Umbilical cord (tissue), 2 donors: ENCODE results near the gene NLK. TPM values are rescaled to one million over a fixed set of nuclear protein-coding genes. Genes with fewer than 3 reads are reported as not detected.
A peak's percentile ranks its signal among the peaks of the same experiment; 100 is the strongest.

Experiments
- DNase-seq: peaks from one replicate; pipeline ENCODE4 v3.0.0-alpha.2; 2015; ENCODE audit warnings: low spot score
- total RNA-seq: library from RNA; depleted of rRNA; stranded (reverse); fragments of >200 nt; gene quantifications from one replicate; pipeline ENCODE4 v1.2.3, GENCODE V29; 2014; ENCODE audit warnings: low replicate concordance; ENCODE audit not compliant: insufficient read depth

The NLK gene
- total RNA-seq, 1 donor from 2014 or later: 20.9 TPM

GRCh38 chr17:28112181-28112580, 69.7 kb downstream of the NLK start:
- no peak for DNase-seq

DNA sequence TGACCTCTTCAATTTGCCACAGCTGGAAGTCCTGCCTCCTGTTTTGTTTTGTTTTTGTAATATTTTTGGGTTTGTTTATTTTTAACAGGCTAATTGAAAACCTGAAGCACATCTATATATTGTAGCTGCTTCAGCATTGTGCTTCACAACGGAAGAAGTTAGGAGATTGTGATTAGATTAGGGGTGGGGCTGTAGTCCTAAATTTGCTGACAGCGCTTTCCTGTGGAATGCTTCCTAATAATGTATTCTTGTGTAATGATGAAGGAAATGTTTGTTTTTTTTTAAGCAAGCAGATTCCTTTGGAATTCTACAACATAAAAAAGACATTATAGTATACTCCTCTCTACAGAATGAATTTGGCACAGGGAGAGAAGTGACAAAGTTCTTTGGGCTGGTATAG, 70.1 kb downstream of the NLK start:
- DNase-seq: no peak

- DNase-seq: no peak
Measured at GRCh38 chr17:28113269-28113668, 70.8 kb downstream of the NLK start.

DNA sequence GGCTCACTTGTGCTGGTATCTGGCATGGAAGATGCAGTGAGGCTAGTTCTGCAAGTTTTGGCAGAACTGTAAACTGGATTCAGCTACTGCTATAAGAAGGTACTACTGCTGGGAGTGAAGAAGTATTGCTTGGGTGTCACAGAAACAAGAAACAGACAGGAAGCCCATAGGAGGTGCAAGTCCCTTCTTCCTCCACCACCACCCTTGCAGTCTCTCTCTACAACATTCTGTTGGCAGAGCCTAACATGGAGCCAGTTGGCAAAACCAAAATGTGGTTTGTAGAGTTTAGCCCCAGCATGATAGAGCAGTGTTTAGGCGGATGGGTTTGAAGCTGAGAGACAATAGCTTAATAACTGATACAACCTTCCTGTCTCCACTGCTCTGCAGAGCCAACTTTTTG, 72.6 kb downstream of the NLK start:
- DNase-seq: no peak

- DNase-seq: no peak
Measured at GRCh38 chr17:28117304-28117703, 74.8 kb downstream of the NLK start.

DNA sequence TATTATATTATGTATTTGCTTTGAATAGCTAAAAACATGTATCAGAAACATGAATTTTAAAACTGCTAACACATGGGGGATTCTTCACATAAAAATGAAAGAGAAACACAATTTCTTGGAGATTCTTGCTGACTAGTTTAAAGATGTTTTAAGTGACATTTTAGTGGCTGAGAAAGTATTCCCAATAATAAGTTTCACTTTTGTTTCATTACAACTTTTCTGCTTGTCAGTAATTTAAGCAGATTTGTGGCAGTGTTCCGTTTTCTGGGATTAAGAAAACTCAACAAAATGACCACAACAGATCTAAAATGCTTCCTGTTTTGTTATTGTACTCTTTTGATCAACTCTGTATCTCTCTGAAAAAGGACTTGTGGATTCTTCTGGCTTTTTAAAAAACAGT, 75.9 kb downstream of the NLK start:
- DNase-seq: no peak

DNA sequence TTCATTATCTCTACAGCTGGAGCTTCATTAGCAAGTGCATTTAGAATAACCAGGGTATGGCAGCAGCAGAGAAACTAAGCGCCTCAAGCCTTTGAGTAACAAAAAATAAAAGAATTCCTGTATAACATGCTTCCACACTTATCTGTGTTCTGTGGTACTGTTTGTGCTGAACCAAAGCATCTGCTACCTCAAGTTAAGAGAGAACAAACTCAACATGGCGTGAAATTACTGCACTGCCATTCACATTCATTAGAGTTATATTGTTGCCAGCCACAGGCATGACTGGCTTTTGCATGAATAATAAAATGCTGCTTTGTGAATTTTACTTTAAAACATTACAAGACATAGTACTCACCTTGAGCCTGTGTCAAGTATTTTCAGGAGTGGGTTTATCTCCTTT, 76.6 kb downstream of the NLK start:
- DNase-seq: no peak

GRCh38 chr17:28119560-28119959, 77.1 kb downstream of the NLK start:
- no peak for DNase-seq

GRCh38 chr17:28120766-28121165, 78.3 kb downstream of the NLK start:
- DNase-seq: no peak

- no peak for DNase-seq
Measured at GRCh38 chr17:28124962-28125361, 82.5 kb downstream of the NLK start.

GRCh38 chr17:28125526-28126378, 83.3 kb downstream of the NLK start:
- DNase-seq: no peak

DNA sequence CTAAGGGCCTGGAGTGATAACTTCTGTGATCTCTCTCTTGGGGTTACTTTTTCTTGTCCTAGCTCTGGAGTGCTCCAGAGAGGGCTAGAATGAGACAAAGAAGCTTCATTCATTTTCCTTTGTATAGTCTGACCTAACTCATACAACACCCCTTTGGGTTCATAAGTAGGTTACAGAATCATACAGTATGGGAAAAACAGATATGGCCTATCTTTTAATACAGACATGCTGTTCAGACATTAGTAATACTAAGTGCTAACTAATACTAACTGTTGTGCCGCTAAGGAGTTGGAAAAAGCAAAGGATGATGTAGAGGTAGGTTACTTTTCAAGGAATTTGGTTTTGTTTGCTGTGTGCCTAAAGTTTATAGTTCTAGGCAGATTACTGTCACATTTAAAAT, 84.7 kb downstream of the NLK start:
- DNase-seq: no peak

GRCh38 chr17:28128779-28129178, 86.3 kb downstream of the NLK start:
- DNase-seq: no peak

DNA sequence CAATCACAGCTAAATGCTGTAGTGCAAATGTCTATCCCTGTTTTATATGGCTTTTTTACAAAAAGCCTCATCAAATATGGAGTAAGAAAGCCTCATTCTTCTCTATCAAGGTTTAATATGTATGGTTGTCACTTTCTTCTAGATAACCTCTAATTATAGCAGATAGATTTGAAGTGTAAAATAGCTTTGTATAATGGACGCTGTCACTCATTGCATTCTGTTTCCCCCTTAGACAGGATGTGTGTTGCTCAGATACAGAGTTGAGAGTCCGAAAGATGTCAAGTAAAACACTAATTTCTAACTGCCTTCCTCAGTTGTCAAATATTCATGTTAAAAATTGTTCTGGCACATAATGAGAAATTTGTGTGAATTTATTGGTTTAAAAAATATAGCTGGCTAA, 88.0 kb downstream of the NLK start:
- no peak for DNase-seq

GRCh38 chr17:28131599-28131998, 89.1 kb downstream of the NLK start:
- peak; percentile 47 for DNase-seq

GRCh38 chr17:28133562-28133970, 91.1 kb downstream of the NLK start:
- peak; percentile 13 for DNase-seq

GRCh38 chr17:28136923-28137322, 94.4 kb downstream of the NLK start:
- no peak for DNase-seq

- no peak for DNase-seq
Measured at GRCh38 chr17:28139822-28140221, 97.3 kb downstream of the NLK start.

GRCh38 chr17:28141313-28141712, 98.8 kb downstream of the NLK start:
- DNase-seq: no peak

- no peak for DNase-seq
Measured at GRCh38 chr17:28141773-28142172, 99.3 kb downstream of the NLK start.

DNA sequence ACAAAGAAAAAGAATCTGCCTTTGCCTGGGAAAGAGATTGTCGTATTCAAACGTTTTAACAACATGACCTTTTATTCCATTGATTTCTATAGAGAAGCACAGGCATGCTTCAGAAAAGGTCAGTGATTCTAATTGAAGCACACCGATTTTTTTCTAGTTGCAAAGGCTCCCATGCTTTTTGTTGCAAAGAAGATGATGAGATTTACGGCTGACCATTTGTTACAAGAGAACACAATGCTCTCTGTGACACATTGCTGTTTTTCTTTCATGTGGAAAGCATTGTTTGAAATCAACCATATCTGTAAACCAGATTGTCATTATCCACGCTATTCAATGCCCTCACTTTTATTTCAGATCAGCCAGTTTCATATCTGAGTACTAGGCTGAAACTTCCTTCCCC, 99.8 kb downstream of the NLK start:
- DNase-seq: no peak

DNA sequence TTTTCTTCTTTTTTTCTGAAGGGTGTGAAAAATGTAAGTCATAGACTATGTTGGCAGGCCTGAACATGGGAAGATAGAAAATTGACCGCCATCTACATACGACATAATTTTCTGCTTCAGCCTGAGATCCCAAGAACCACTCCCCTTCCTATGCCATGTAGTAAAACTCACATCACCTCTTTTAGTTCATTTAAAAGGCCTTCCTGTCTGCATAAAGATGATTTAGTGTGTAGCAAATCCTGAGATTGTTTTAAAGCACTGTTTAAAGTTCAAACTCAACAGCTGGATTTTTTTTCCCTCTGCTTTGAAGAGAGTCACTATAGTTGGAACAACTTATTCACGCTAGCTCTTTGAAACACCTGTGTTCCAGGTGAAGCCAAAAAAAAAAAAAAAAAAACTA, 101.5 kb downstream of the NLK start:
- no peak for DNase-seq

- DNase-seq: no peak
Measured at GRCh38 chr17:28145348-28145747, 102.9 kb downstream of the NLK start.

- DNase-seq: no peak
Measured at GRCh38 chr17:28147017-28147416, 104.5 kb downstream of the NLK start.
